Prostate gland (tissue), 2 donors: Measurements from ENCODE around the gene ACSM3. TPM values are rescaled to one million over a fixed set of nuclear protein-coding genes. Genes with fewer than 3 reads are reported as not detected.

ENCODE experiments used
- DNase-seq: peaks from one replicate; pipeline ENCODE4 v3.0.0-alpha.2; 2019; ENCODE audit warnings: low spot score
- H3K27ac ChIP-seq, 2 donors: fragments of 200-600 bp; sonication (generic); 2 replicates each; pipeline ENCODE4 v1.5.1; 2017 to 2019
- H3K27me3 ChIP-seq: fragments of 200-600 bp; sonication (generic); replicated peaks from 2 replicates; pipeline ENCODE4 v1.5.1; 2019; ENCODE audit not compliant: insufficient read depth
- H3K36me3 ChIP-seq, 2 donors: fragments of 200-600 bp; sonication (generic); 1 replicate in 1 of 2; 2 replicates in 1 of 2; pipeline versions ENCODE4 v1.5.1 to v1.8.1; 2017 to 2019
- H3K4me1 ChIP-seq: fragments of 200-600 bp; sonication (generic); replicated peaks from 2 replicates; pipeline ENCODE4 v1.5.1; 2019
- H3K4me3 ChIP-seq, 2 donors: fragments of 200-600 bp; sonication (generic); 2 replicates each; pipeline ENCODE4 v1.5.1; 2017 to 2019
- H3K9me3 ChIP-seq: fragments of 200-600 bp; sonication (generic); 2 replicates; pipeline ENCODE4 v1.5.1; 2017
- CTCF ChIP-seq, 4 experiments: fragments of 200-600 bp in 2 of 4; fragments of 450-650 bp in 2 of 4; sonication (generic) in 2 of 4; IDR thresholded peaks; 1 replicate in 3 of 4; 2 replicates in 1 of 4; pipeline ENCODE4 v1.5.1; 2016 to 2019; ENCODE audit warnings: antibody characterized with exemption in 4 of 4, mild to moderate bottlenecking in 2 of 4, moderate library complexity in 2 of 4
- POLR2A ChIP-seq: fragments of 450-650 bp; IDR thresholded peaks from one replicate; pipeline ENCODE4 v1.6.1; 2016; ENCODE audit warnings: antibody characterized with exemption, mild to moderate bottlenecking
- POLR2AphosphoS5 ChIP-seq: sonication (generic); formaldehyde crosslinking; IDR thresholded peaks from one replicate; pipeline ENCODE4 v1.6.1; 2017; ENCODE audit warnings: antibody characterized with exemption
- WGBS: methylation state at CpG from one replicate; pipeline ENCODE4 v1.1.5; 2018; 5-methylcytosine and 5-hydroxymethylcytosine counted together
- intact Hi-C: fragments of 100-400 bp; cut with DNase I; formaldehyde crosslinking; loops from one replicate; pipeline ENCODE4 v1.14.2; 2022
- total RNA-seq, 2 donors: library from RNA; depleted of rRNA; stranded (reverse); fragments of >200 nt; gene quantifications; one replicate each; pipeline ENCODE4 v1.1.0, GENCODE V29; 2016

Gene ACSM3
- total RNA-seq, 2 donors from 2014 or later = 65.9 to 99.6 TPM

- TF ChIP-seq CTCF (IDR thresholded peaks at IDR 0.05) = no peak
- no peak for TF ChIP-seq POLR2AphosphoS5
- no peak for TF ChIP-seq POLR2A
- H3K27me3 ChIP-seq = no peaks in the 10 kb centered on the region
- no peaks in the 10 kb centered on the region for H3K36me3 ChIP-seq
- intact Hi-C loops = no loop called here
- no peak overlapping the region for H3K4me3 ChIP-seq
- H3K4me1 ChIP-seq = no peaks in the 10 kb centered on the region
- WGBS = 91% methylated on average over 4 of the region's 4 CpGs
- no peak for DNase-seq
- H3K27ac ChIP-seq = no peak overlapping the region
- no peaks in the 10 kb centered on the region for H3K9me3 ChIP-seq
Measured at GRCh38 chr16:20821682-20822081, 57.9 kb downstream of the ACSM3 start.

- Histone ChIP-seq H3K4me1 (no peaks in the 10 kb centered on the region), H3K9me3 (no peaks in the 10 kb centered on the region), H3K27ac (no peak overlapping the region), H3K27me3 (no peaks in the 10 kb centered on the region), H3K4me3 (no peak overlapping the region), H3K36me3 (no peaks in the 10 kb centered on the region)
- intact Hi-C loops = no loop called here
- DNase-seq = no peak
- 91% methylated on average over 3 of the region's 3 CpGs for WGBS
- TF ChIP-seq POLR2AphosphoS5 (no peak), CTCF (IDR thresholded peaks at IDR 0.05) (no peak), POLR2A (no peak)
Measured at GRCh38 chr16:20822521-20823325, 58.9 kb downstream of the ACSM3 start.

GRCh38 chr16:20826039-20826566, 62.3 kb downstream of the ACSM3 start:
- DNase-seq = no peak
- no peaks in the 10 kb centered on the region for H3K36me3 ChIP-seq
- WGBS = 64% methylated on average over 3 of the region's 3 CpGs
- no peaks in the 10 kb centered on the region for H3K9me3 ChIP-seq
- intact Hi-C loops = no loop called here
- no peak overlapping the region for H3K27ac ChIP-seq
- no peak for TF ChIP-seq POLR2AphosphoS5
- no peaks in the 10 kb centered on the region for H3K4me1 ChIP-seq
- H3K4me3 ChIP-seq = no peak overlapping the region
- H3K27me3 ChIP-seq = no peaks in the 10 kb centered on the region

GRCh38 chr16:20829536-20829935, 65.7 kb downstream of the ACSM3 start:
- H3K27ac ChIP-seq = no peak overlapping the region
- intact Hi-C loops = no loop called here
- no peaks in the 10 kb centered on the region for H3K27me3 ChIP-seq
- H3K4me3 ChIP-seq = no peak overlapping the region
- no peak for DNase-seq
- TF ChIP-seq POLR2A (no peak), POLR2AphosphoS5 (no peak), CTCF (IDR thresholded peaks at IDR 0.05) (no peak)
- WGBS = 93% methylated on average over 1 of the region's 1 CpG
- no peaks in the 10 kb centered on the region for H3K4me1 ChIP-seq
- H3K36me3 ChIP-seq = no peaks in the 10 kb centered on the region
- H3K9me3 ChIP-seq = no peaks in the 10 kb centered on the region

- TF ChIP-seq POLR2AphosphoS5 (no peak), POLR2A (no peak), CTCF (IDR thresholded peaks at IDR 0.05) (no peak)
- DNase-seq = no peak
- H3K36me3 ChIP-seq = no peaks in the 10 kb centered on the region
- 43% methylated on average over 1 of the region's 1 CpG for WGBS
- H3K4me1 ChIP-seq = no peaks in the 10 kb centered on the region
- H3K9me3 ChIP-seq = no peaks in the 10 kb centered on the region
- no peak overlapping the region for H3K4me3 ChIP-seq
- H3K27ac ChIP-seq = no peak overlapping the region
- intact Hi-C loops = no loop called here
- no peaks in the 10 kb centered on the region for H3K27me3 ChIP-seq
Measured at GRCh38 chr16:20830372-20830771, 66.6 kb downstream of the ACSM3 start.
